H1 (cell line): ENCODE data around the gene CEL. TPM values are rescaled to one million over a fixed set of nuclear protein-coding genes. Genes with fewer than 3 reads are reported as not detected.

Experiments used
- CTCF ChIA-PET: fragments of 300-600 bp; sonication (Branson Sonifier 250); formaldehyde crosslinking; loops from one replicate; lab custom pipeline; 2021; ENCODE audit not compliant: partially characterized antibody; lab: Charles Lee
- POLR2A ChIA-PET: fragments of 300-600 bp; sonication (Branson Sonifier 250); formaldehyde crosslinking; loops from one replicate; lab custom pipeline; 2021; ENCODE audit warnings: inconsistent platforms; ENCODE audit not compliant: partially characterized antibody; lab: Charles Lee
- DNase-seq, 2 experiments: peaks; one replicate each; pipeline versions ENCODE4 v3.0.0 to v3.0.0-alpha.2; 2010 to 2022; ENCODE audit warnings: low spot score in 2 of 2, low read depth in 1 of 2, mixed read lengths in 1 of 2
- FAIRE-seq: peaks from 2 replicates; lab custom pipeline; 2011; peaks lifted over from hg19 to GRCh38; lab: Jason Lieb, UNC
- H2AFZ ChIP-seq: 2 replicates; pipeline ENCODE4 v1.8.1; 2012; ENCODE audit warnings: low read length, inconsistent platforms
- H2AK5ac ChIP-seq: 2 replicates; pipeline ENCODE4 v1.6.1; 2013; ENCODE audit warnings: low read depth, low read length
- H2BK120ac ChIP-seq: replicated peaks from 2 replicates; pipeline ENCODE3; 2013; ENCODE audit warnings: low read depth, low read length, inconsistent platforms
- H2BK12ac ChIP-seq: 2 replicates; pipeline ENCODE4 v1.6.1; 2013; ENCODE audit warnings: low read depth, low read length
- H2BK15ac ChIP-seq: 2 replicates; pipeline ENCODE4 v1.6.1; 2013; ENCODE audit warnings: low read length
- H2BK20ac ChIP-seq: 2 replicates; pipeline ENCODE4 v1.6.1; 2013; ENCODE audit warnings: low read length
- H2BK5ac ChIP-seq: 2 replicates; pipeline ENCODE4 v1.6.1; 2013; ENCODE audit warnings: low read depth, low read length
- H3K14ac ChIP-seq: 2 replicates; pipeline ENCODE4 v1.6.1; 2013; ENCODE audit warnings: inconsistent platforms; ENCODE audit not compliant: insufficient read length
- H3K18ac ChIP-seq: 2 replicates; pipeline ENCODE4 v1.6.1; 2013; ENCODE audit warnings: low read length; ENCODE audit errors: extremely low read depth
- H3K23ac ChIP-seq: 2 replicates; pipeline ENCODE4 v1.6.1; 2013; ENCODE audit warnings: inconsistent platforms; ENCODE audit not compliant: insufficient read length
- H3K23me2 ChIP-seq: 2 replicates; pipeline ENCODE4 v1.6.1; 2013; ENCODE audit warnings: low read depth, low read length
- H3K27ac ChIP-seq: 2 replicates; pipeline ENCODE4 v1.6.1; 2011; ENCODE audit warnings: low read depth, low read length, inconsistent platforms
- H3K27me3 ChIP-seq, 4 experiments: replicated peaks in 1 of 4; 1 replicate in 1 of 4; 2 replicates in 3 of 4; pipeline versions ENCODE4 v1.6.1 to v1.8.1; 2011 to 2013; ENCODE audit warnings: low read length in 3 of 4, mild to moderate bottlenecking in 3 of 4, inconsistent platforms in 2 of 4, mixed read lengths in 2 of 4, moderate library complexity in 1 of 4; ENCODE audit not compliant: control insufficient read depth in 3 of 4, insufficient read depth in 3 of 4; ENCODE audit errors: extremely low read depth in 1 of 4
- H3K36me3 ChIP-seq, 4 experiments: 2 replicates each; pipeline versions ENCODE4 v1.6.1 to v1.8.1; 2011 to 2013; ENCODE audit warnings: mild to moderate bottlenecking in 4 of 4, low read length in 3 of 4, moderate library complexity in 2 of 4, control low read depth in 1 of 4, inconsistent platforms in 1 of 4; ENCODE audit not compliant: insufficient read depth in 4 of 4, control insufficient read depth in 2 of 4
- H3K4ac ChIP-seq: replicated peaks from 2 replicates; pipeline ENCODE3; 2013; ENCODE audit warnings: low read length, low read depth, mixed read lengths, inconsistent platforms; ENCODE audit not compliant: insufficient read length
- H3K4me1 ChIP-seq, 4 experiments: replicated peaks in 1 of 4; 1 replicate in 1 of 4; 2 replicates in 3 of 4; pipeline versions ENCODE4 v1.6.1 to v1.8.1; 2011 to 2013; ENCODE audit warnings: low read length in 3 of 4, inconsistent platforms in 2 of 4, mixed read lengths in 1 of 4; ENCODE audit not compliant: insufficient read depth in 4 of 4, control insufficient read depth in 3 of 4
- H3K4me2 ChIP-seq, 2 experiments: 2 replicates each; pipeline versions ENCODE4 v1.6.1 to v1.8.1; 2011 to 2013; ENCODE audit warnings: low read depth in 2 of 2, low read length in 2 of 2, control low read depth in 1 of 2, inconsistent platforms in 1 of 2, mild to moderate bottlenecking in 1 of 2; ENCODE audit not compliant: insufficient read depth in 1 of 2
- H3K4me3 ChIP-seq, 4 experiments: fragments of 200-600, 300-600 bp in 1 of 4; sonication (generic), shearing (Covaris generic), sonication (Bioruptor Twin) in 1 of 4; 2 replicates each; pipeline versions ENCODE4 v1.5.1 to v1.8.1; 2011 to 2016; ENCODE audit warnings: low read length in 4 of 4, low read depth in 3 of 4, control low read depth in 2 of 4, inconsistent platforms in 2 of 4, mild to moderate bottlenecking in 2 of 4, mixed read lengths in 1 of 4, moderate library complexity in 1 of 4; ENCODE audit not compliant: insufficient read depth in 2 of 4; ENCODE audit errors: extremely low read depth in 1 of 4
- H3K56ac ChIP-seq: replicated peaks from 2 replicates; pipeline ENCODE3; 2013; ENCODE audit warnings: low read depth, mild to moderate bottlenecking, mixed read lengths, low read length, inconsistent platforms; ENCODE audit not compliant: insufficient read length
- H3K79me1 ChIP-seq: 2 replicates; pipeline ENCODE4 v1.6.1; 2013; ENCODE audit warnings: low read depth, low read length, control low read depth
- H3K79me2 ChIP-seq, 2 experiments: 2 replicates each; pipeline versions ENCODE4 v1.6.1 to v1.8.1; 2012 to 2013; ENCODE audit warnings: low read length in 2 of 2, mild to moderate bottlenecking in 2 of 2, inconsistent platforms in 1 of 2; ENCODE audit not compliant: insufficient read depth in 2 of 2, control insufficient read depth in 1 of 2
- H3K9ac ChIP-seq, 4 experiments: replicated peaks in 1 of 4; 1 replicate in 1 of 4; 2 replicates in 3 of 4; pipeline versions ENCODE4 v1.6.1 to v1.8.1; 2011 to 2013; ENCODE audit warnings: low read depth in 3 of 4, low read length in 3 of 4, control low read depth in 2 of 4, mild to moderate bottlenecking in 2 of 4, moderate library complexity in 2 of 4, inconsistent platforms in 1 of 4; ENCODE audit errors: extremely low read depth in 1 of 4
- H3K9me3 ChIP-seq, 2 experiments: 2 replicates each; pipeline versions ENCODE4 v1.6.1 to v1.8.1; 2012 to 2013; ENCODE audit warnings: mild to moderate bottlenecking in 2 of 2, moderate library complexity in 2 of 2, control low read depth in 1 of 2, inconsistent platforms in 1 of 2, low read depth in 1 of 2, low read length in 1 of 2, mixed read lengths in 1 of 2; ENCODE audit not compliant: insufficient read depth in 2 of 2
- H4K20me1 ChIP-seq, 2 experiments: replicated peaks in 1 of 2; 2 replicates each; pipeline versions ENCODE3 to v1.8.1; 2011 to 2013; ENCODE audit warnings: inconsistent platforms in 2 of 2, low read length in 2 of 2, mild to moderate bottlenecking in 1 of 2; ENCODE audit not compliant: insufficient read depth in 2 of 2, control insufficient read depth in 1 of 2
- H4K5ac ChIP-seq: 2 replicates; pipeline ENCODE4 v1.6.1; 2013; ENCODE audit warnings: low read length, low read depth, mixed read lengths, inconsistent platforms; ENCODE audit not compliant: insufficient read length
- H4K8ac ChIP-seq: 2 replicates; pipeline ENCODE4 v1.8.0; 2013; ENCODE audit warnings: mild to moderate bottlenecking, moderate library complexity, low read length, inconsistent platforms; ENCODE audit not compliant: insufficient read depth; ENCODE audit errors: extremely low read depth
- H4K91ac ChIP-seq: replicated peaks from 2 replicates; pipeline ENCODE3; 2013; ENCODE audit warnings: low read length, mixed read lengths, inconsistent platforms; ENCODE audit not compliant: insufficient read length
- JUND ChIP-seq: IDR thresholded peaks from 2 replicates; pipeline ENCODE4 v1.6.1; 2011; ENCODE audit warnings: mild to moderate bottlenecking, improper control_type of control experiment, low read length
- WGBS, 2 experiments: shearing (Covaris generic) in 1 of 2; methylation state at CpG; one replicate each; pipeline versions ENCODE4 v1.1.6 to v1.1.7; 2013 to 2015; ENCODE audit warnings: low lambda C conversion rate in 2 of 2, mixed read lengths in 2 of 2, inconsistent platforms in 1 of 2, low coverage in 1 of 2, missing lambda C conversion rate in 1 of 2; ENCODE audit not compliant: insufficient replicate concordance in 2 of 2, insufficient coverage in 1 of 2, insufficient read length in 1 of 2; ENCODE audit errors: extremely low coverage in 1 of 2, missing lambda C conversion rate in 1 of 2; 5-methylcytosine and 5-hydroxymethylcytosine counted together
- polyA plus RNA-seq, 7 experiments: library from polyadenylated mRNA; depleted of rRNA in 3 of 7; stranded (reverse) in 5 of 7; unstranded in 2 of 7; fragments of >200 nt in 5 of 7; fragments of 200-250 nt in 2 of 7; gene quantifications; 1 replicate in 5 of 7; 2 replicates in 1 of 7; 4 replicates in 1 of 7; pipeline versions ENCODE4 v1.2.1 to v1.2.3, GENCODE V29; 2011 to 2013; ENCODE audit warnings: missing spikeins in 2 of 7, mixed read lengths in 2 of 7
- total RNA-seq: library from RNA; stranded (reverse); fragmentation: NEBNext Ultra II Directional; extraction: Animal tissue kit (Norgen Biotek cat#: 25700); gene quantifications from 2 replicates; pipeline ENCODE4 v1.2.1, GENCODE V29; 2021

The CEL gene
- total and polyA plus RNA-seq, 2 of the 8 experiments (the other 6 are each of a cell fraction or from before 2014, with no cell fraction given) = 1.8 to 3.4 TPM

DNA sequence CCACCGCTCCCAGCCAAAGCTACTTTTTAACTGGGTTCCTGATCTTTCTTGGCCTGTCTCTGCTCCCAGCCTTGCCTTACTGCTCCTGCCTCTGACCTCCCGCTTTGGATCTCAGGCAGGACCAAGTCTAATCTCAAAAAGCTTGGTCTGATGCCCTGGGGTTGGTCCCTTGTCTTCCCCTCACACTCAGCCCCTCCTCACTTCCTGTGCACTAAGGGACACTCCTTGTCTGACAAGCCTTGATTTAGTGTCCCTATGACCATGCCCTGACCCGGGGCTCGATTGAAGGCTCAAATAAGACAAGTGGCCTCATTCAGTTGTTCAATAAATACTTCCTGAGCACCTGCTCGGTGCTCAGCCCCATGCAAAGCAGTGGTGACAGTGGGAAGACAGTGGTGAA, 34.6 kb upstream of the CEL start:
- peaks cover 8% of the 10 kb centered on the region; the same call in 1 of the 2 replicates for H3K23me2 ChIP-seq
- no peak overlapping the region for H2BK15ac ChIP-seq
- H4K91ac ChIP-seq = no peak overlapping the region
- H3K9ac ChIP-seq = no peak overlapping the region
- no peaks in the 10 kb centered on the region for H3K36me3 ChIP-seq
- no peak overlapping the region for H2BK20ac ChIP-seq
- WGBS, 2 experiments = 52% methylated on average over 5 of the region's 5 CpGs; no CpG with 5 or more reads in 1 of the 2 experiments
- DNase-seq = no peak
- no peak overlapping the region for H4K5ac ChIP-seq
- H3K79me1 ChIP-seq = peaks cover 8% of the 10 kb centered on the region
- no peak overlapping the region for H3K4me3 ChIP-seq
- POLR2A ChIA-PET = interaction anchor here (0.6 kb wide), 1 partner anchor 1361 kb away, joined by 3 read pairs; no protein-coding TSS in a partner anchor
- peaks cover 9 to 15% of the 10 kb centered on the region in 2 experiments for H3K79me2 ChIP-seq
- CTCF ChIA-PET = interaction anchor here (0.9 to 6.0 kb wide), 4 partner anchors 11 to 124 kb away, joined by 3 to 57 read pairs (median 4); no protein-coding TSS in a partner anchor
- no peak overlapping the region for H3K18ac ChIP-seq
- FAIRE-seq = no peak
- H3K4ac ChIP-seq = no peak overlapping the region
- H2BK120ac ChIP-seq = no peak overlapping the region
- peaks cover 2 to 8% (median 3%) of the 10 kb centered on the region in 4 experiments; a peak in 6 of 7 replicates for H3K4me1 ChIP-seq
- no peak overlapping the region for H2AFZ ChIP-seq
- H2BK5ac ChIP-seq = no peak overlapping the region
- H3K23ac ChIP-seq = no peak overlapping the region
- H2AK5ac ChIP-seq = no peak overlapping the region
- no peak overlapping the region for H3K4me2 ChIP-seq
- H2BK12ac ChIP-seq = no peak overlapping the region
- no peak overlapping the region for H4K8ac ChIP-seq
- no peak overlapping the region for H3K56ac ChIP-seq
- no peaks in the 10 kb centered on the region for H3K9me3 ChIP-seq
- no peak overlapping the region for H3K27ac ChIP-seq
- peaks cover 0 to 1% (median 0%) of the 10 kb centered on the region in 4 experiments; a peak in 3 of 7 replicates for H3K27me3 ChIP-seq
- peaks cover 0 to 2% of the 10 kb centered on the region in 2 experiments for H4K20me1 ChIP-seq
- no peak overlapping the region for H3K14ac ChIP-seq
- no peak for TF ChIP-seq JUND
